PC-3 (cell line): Measurements from ENCODE around the gene CD8A.

Experiments used
- EZH2phosphoT487 ChIP-seq: fragments of 300-600 bp; sonication (generic); IDR thresholded peaks from 2 replicates; pipeline ENCODE4 v1.6.1; 2018; ENCODE audit warnings: mild to moderate bottlenecking, antibody characterized with exemption, low read length, borderline replicate concordance
- TF ChIP-seq, protein P1 (sequence below): fragments of 300-600 bp; sonication (generic); conservative IDR thresholded peaks from 2 replicates; pipeline ENCODE4 v1.5.1; 2017; ENCODE audit warnings: antibody characterized with exemption, low read depth, mild to moderate bottlenecking, low read length

DNA sequence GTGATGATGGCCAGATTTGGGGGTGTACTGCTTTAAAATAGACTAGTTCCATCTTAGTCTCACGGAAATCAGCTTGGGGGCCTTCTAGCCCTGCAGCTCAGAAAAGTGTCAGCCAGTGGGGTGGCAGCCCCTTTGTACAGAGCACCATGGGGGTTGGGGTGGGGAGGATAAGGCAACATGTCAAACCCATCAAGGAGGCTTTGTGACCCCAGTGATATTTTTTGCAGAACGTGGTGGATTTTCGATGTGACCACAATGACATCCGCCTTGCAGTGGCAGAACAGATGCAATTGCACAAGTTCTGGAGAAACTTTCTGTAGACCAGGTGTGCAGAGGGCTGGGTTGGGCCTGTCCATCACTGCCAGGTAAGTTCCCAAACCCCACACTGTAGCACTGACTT, 3.0 kb upstream of the CD8A start:
- TF ChIP-seq, protein P1, sequence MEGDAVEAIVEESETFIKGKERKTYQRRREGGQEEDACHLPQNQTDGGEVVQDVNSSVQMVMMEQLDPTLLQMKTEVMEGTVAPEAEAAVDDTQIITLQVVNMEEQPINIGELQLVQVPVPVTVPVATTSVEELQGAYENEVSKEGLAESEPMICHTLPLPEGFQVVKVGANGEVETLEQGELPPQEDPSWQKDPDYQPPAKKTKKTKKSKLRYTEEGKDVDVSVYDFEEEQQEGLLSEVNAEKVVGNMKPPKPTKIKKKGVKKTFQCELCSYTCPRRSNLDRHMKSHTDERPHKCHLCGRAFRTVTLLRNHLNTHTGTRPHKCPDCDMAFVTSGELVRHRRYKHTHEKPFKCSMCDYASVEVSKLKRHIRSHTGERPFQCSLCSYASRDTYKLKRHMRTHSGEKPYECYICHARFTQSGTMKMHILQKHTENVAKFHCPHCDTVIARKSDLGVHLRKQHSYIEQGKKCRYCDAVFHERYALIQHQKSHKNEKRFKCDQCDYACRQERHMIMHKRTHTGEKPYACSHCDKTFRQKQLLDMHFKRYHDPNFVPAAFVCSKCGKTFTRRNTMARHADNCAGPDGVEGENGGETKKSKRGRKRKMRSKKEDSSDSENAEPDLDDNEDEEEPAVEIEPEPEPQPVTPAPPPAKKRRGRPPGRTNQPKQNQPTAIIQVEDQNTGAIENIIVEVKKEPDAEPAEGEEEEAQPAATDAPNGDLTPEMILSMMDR, result no peak
- TF ChIP-seq EZH2phosphoT487, result no peak
